ENCODE measurements around the gene GPR52. TPM values are rescaled to one million over a fixed set of nuclear protein-coding genes. Genes with fewer than 3 reads are reported as not detected.

GPR52 gene
- total RNA-seq, 1 experiment from 2014 or later: 0.90 TPM

DNA sequence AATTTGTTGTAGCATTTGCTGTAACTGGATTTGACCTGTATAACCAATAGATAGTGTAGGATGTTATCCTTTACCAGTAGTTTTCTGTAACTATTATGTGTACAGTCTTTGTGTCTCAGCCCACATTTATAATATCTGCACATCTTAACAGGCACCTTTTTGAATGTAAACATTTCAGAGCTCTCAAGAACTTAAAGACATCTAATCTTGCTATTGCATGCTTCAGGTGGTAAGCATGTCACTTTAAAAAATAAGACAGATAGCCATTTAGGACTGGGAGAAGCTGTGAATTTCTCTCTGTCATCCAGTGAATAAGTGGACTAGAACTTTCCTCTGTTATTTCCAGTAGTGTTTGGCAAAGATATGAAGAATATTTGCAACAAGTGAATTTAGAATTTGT lies 22.6 kb upstream of the GPR52 start:
- ChIA-PET POLR2A (ENCODE audit: low non-redundant PET) (no interaction called here), CTCF (no interaction called here)
- TF ChIP-seq, protein P1, sequence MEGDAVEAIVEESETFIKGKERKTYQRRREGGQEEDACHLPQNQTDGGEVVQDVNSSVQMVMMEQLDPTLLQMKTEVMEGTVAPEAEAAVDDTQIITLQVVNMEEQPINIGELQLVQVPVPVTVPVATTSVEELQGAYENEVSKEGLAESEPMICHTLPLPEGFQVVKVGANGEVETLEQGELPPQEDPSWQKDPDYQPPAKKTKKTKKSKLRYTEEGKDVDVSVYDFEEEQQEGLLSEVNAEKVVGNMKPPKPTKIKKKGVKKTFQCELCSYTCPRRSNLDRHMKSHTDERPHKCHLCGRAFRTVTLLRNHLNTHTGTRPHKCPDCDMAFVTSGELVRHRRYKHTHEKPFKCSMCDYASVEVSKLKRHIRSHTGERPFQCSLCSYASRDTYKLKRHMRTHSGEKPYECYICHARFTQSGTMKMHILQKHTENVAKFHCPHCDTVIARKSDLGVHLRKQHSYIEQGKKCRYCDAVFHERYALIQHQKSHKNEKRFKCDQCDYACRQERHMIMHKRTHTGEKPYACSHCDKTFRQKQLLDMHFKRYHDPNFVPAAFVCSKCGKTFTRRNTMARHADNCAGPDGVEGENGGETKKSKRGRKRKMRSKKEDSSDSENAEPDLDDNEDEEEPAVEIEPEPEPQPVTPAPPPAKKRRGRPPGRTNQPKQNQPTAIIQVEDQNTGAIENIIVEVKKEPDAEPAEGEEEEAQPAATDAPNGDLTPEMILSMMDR (conservative IDR thresholded peaks at IDR 0.05; ENCODE audit: low read depth, low read length): no peak
- TF ChIP-seq EZH2 (IDR thresholded peaks at IDR 0.05; ENCODE audit: borderline replicate concordance, low read depth, low read length, poor library complexity, severe bottlenecking): no peak
- Histone ChIP-seq H3K4me3 (ENCODE audit: low read depth, low read length, poor library complexity, severe bottlenecking) (no peak overlapping the region), H3K36me3 (ENCODE audit: insufficient read depth, low read length, poor library complexity, severe bottlenecking) (no peaks in the 10 kb centered on the region), H3K27me3 (replicated peaks; ENCODE audit: insufficient read depth, low read depth, low read length, poor library complexity) (no peaks in the 10 kb centered on the region), H3K27ac (ENCODE audit: low read depth, low read length, poor library complexity, severe bottlenecking) (no peak overlapping the region), H3K4me1 (ENCODE audit: insufficient read depth, low read length, poor library complexity, severe bottlenecking) (no peaks in the 10 kb centered on the region), H3K9me3 (ENCODE audit: low read depth, low read length, poor library complexity, severe bottlenecking) (no peaks in the 10 kb centered on the region)
- intact Hi-C loops (cut with micrococcal nuclease; ENCODE audit: unreplicated experiment): no loop called here
- DNase-seq (ENCODE audit: low spot score): no peak
- BruUV-seq (replicated peaks): no TSS peak

DNA sequence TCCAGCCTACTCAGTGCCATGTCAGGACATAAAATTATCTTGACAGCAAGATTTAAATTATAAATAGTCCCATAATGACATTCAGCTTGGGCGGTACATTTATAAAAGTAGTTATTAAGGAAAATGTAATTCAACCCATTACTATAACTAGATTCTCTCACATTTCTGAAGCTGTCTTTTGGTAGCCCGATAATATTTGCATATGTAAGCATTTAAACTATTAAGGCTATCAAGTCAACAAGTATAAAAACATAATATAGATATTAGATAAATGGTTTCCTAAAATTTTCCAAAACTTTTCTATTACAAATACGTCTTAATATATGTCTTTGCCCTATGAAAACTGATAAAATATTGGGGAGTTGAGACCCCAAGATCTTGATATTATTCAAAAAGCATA lies 21.6 kb upstream of the GPR52 start:
- H3K36me3 ChIP-seq (ENCODE audit: insufficient read depth, low read length, poor library complexity, severe bottlenecking): no peaks in the 10 kb centered on the region
- no peaks in the 10 kb centered on the region for H3K4me1 ChIP-seq (ENCODE audit: insufficient read depth, low read length, poor library complexity, severe bottlenecking)
- no peak overlapping the region for H3K4me3 ChIP-seq (ENCODE audit: low read depth, low read length, poor library complexity, severe bottlenecking)
- DNase-seq (ENCODE audit: low spot score): no peak
- ChIA-PET CTCF (no interaction called here), POLR2A (ENCODE audit: low non-redundant PET) (no interaction called here)
- TF ChIP-seq, protein P1 (conservative IDR thresholded peaks at IDR 0.05; ENCODE audit: low read depth, low read length): no peak
- TF ChIP-seq EZH2 (IDR thresholded peaks at IDR 0.05; ENCODE audit: borderline replicate concordance, low read depth, low read length, poor library complexity, severe bottlenecking): no peak
- no peaks in the 10 kb centered on the region for H3K27me3 ChIP-seq (replicated peaks; ENCODE audit: insufficient read depth, low read depth, low read length, poor library complexity)
- intact Hi-C loops (cut with micrococcal nuclease; ENCODE audit: unreplicated experiment): no loop called here
- no TSS peak for BruUV-seq (replicated peaks)
- no peak overlapping the region for H3K27ac ChIP-seq (ENCODE audit: low read depth, low read length, poor library complexity, severe bottlenecking)
- no peaks in the 10 kb centered on the region for H3K9me3 ChIP-seq (ENCODE audit: low read depth, low read length, poor library complexity, severe bottlenecking)

DNA sequence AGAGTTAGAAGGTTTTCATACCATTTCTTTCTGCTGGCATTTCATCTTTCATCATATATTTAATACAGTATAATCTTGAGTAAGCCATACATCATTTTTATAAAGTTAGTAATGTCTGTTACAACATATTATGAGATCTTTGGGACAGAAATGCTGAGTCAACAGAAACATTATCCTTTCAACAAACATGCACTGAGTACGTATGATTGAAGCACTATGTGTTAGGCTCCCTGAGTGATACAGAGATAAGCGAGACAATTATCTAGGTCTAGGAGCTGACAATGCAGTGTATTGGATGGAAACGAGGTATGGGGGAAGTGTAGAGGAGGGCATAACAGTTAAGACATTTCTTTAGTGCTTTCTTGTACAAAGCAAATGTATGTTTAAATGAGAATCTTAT lies 19.7 kb upstream of the GPR52 start:
- no peaks in the 10 kb centered on the region for H3K4me1 ChIP-seq (ENCODE audit: insufficient read depth, low read length, poor library complexity, severe bottlenecking)
- no TSS peak for BruUV-seq (replicated peaks)
- no peaks in the 10 kb centered on the region for H3K36me3 ChIP-seq (ENCODE audit: insufficient read depth, low read length, poor library complexity, severe bottlenecking)
- POLR2A ChIA-PET (ENCODE audit: low non-redundant PET): no interaction called here
- CTCF ChIA-PET: no interaction called here
- intact Hi-C loops (cut with micrococcal nuclease; ENCODE audit: unreplicated experiment): no loop called here
- H3K27me3 ChIP-seq (replicated peaks; ENCODE audit: insufficient read depth, low read depth, low read length, poor library complexity): no peaks in the 10 kb centered on the region
- TF ChIP-seq, protein P1 (conservative IDR thresholded peaks at IDR 0.05; ENCODE audit: low read depth, low read length): no peak
- no peak for TF ChIP-seq EZH2 (IDR thresholded peaks at IDR 0.05; ENCODE audit: borderline replicate concordance, low read depth, low read length, poor library complexity, severe bottlenecking)
- H3K4me3 ChIP-seq (ENCODE audit: low read depth, low read length, poor library complexity, severe bottlenecking): no peak overlapping the region
- no peaks in the 10 kb centered on the region for H3K9me3 ChIP-seq (ENCODE audit: low read depth, low read length, poor library complexity, severe bottlenecking)
- DNase-seq (ENCODE audit: low spot score): no peak
- H3K27ac ChIP-seq (ENCODE audit: low read depth, low read length, poor library complexity, severe bottlenecking): no peak overlapping the region

Data from A673 (cell line).